Vagina (tissue), 2 donors: Measurements from ENCODE around the gene EXOC3. TPM values are rescaled to one million over a fixed set of nuclear protein-coding genes. Genes with fewer than 3 reads are reported as not detected.

Experiments
- DNase-seq, 2 donors: peaks; one replicate each; pipeline ENCODE4 v3.0.0-alpha.2; 2017; ENCODE audit errors: extremely low spot score in 2 of 2
- H3K27ac ChIP-seq: fragments of 200-600 bp; sonication (generic); one replicate; pipeline ENCODE4 v1.5.1; 2019
- H3K27me3 ChIP-seq: fragments of 200-600 bp; sonication (generic); one replicate; pipeline ENCODE4 v1.5.1; 2019
- H3K36me3 ChIP-seq, 2 donors: fragments of 200-600 bp; sonication (generic); one replicate each; pipeline ENCODE4 v1.5.1; 2017 to 2019
- H3K4me1 ChIP-seq: fragments of 200-600 bp; sonication (generic); one replicate; pipeline ENCODE4 v1.5.1; 2019
- H3K4me3 ChIP-seq, 2 donors: fragments of 200-600 bp; sonication (generic); 1 replicate in 1 of 2; 2 replicates in 1 of 2; pipeline ENCODE4 v1.5.1; 2016 to 2019
- H3K9me3 ChIP-seq: fragments of 200-600 bp; sonication (generic); one replicate; pipeline ENCODE4 v1.5.1; 2019
- CTCF ChIP-seq, 3 experiments: fragments of 450-650 bp in 2 of 3; fragments of 200-600 bp in 1 of 3; sonication (generic) in 1 of 3; IDR thresholded peaks; one replicate each; pipeline ENCODE4 v1.5.1; 2017 to 2019; ENCODE audit warnings: antibody characterized with exemption in 3 of 3, mild to moderate bottlenecking in 2 of 3, moderate library complexity in 2 of 3
- POLR2A ChIP-seq, 2 donors: fragments of 450-650 bp; IDR thresholded peaks; one replicate each; pipeline ENCODE4 v1.6.1; 2017; ENCODE audit warnings: antibody characterized with exemption in 2 of 2, mild to moderate bottlenecking in 2 of 2, moderate library complexity in 2 of 2
- POLR2AphosphoS5 ChIP-seq, 2 donors: sonication (generic); formaldehyde crosslinking; IDR thresholded peaks; one replicate each; pipeline ENCODE4 v1.9.0; 2017; ENCODE audit warnings: antibody characterized with exemption in 2 of 2, mild to moderate bottlenecking in 2 of 2, low read depth in 1 of 2; ENCODE audit not compliant: insufficient read depth in 1 of 2
- intact Hi-C: fragments of 100-400 bp; cut with DNase I; formaldehyde crosslinking; loops from one replicate; pipeline ENCODE4 v1.15.1; 2023
- total RNA-seq: library from RNA; depleted of rRNA; stranded (reverse); fragments of >200 nt; gene quantifications from one replicate; pipeline ENCODE4 v1.2.3, GENCODE V29; 2016

The EXOC3 gene
- total RNA-seq, 1 donor from 2014 or later: 67.5 TPM

DNA sequence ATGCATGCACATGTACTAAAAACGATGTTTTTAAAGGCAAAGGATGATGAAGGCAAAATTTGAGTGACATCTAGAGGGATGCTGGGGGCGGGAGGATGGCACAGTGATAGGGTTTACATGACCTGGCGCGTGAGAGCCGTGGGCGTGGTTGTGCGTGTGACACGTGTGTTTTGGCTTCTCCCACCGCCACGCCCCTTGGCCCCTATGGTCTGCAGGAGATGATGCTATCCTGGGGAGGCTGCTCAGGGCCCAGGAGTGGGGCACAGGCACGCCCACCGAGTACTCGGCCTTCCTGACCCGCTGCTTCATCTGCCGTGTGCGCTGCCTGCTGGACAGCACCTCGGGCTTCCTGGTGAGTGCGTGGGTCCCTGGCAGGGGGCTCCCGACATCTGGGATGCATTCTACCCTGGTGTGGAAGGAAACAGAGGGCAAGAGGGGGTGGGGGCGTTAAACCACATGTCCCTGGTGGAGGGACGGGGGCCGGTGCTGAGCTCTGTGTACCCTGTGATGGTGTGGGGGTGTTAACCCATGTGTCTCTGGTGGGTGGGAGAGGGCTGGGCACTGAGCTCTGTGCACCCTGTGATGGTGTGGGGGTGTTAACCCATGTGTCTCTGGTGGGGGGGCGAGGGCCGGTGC, 19.2 kb upstream of the EXOC3 start:
- no peaks in the 10 kb centered on the region for H3K9me3 ChIP-seq
- no peak overlapping the region for H3K4me3 ChIP-seq
- no peaks in the 10 kb centered on the region for H3K4me1 ChIP-seq
- H3K36me3 ChIP-seq: no peaks in the 10 kb centered on the region
- no peak for DNase-seq
- TF ChIP-seq POLR2A (IDR thresholded peaks at IDR 0.05): no peak
- TF ChIP-seq POLR2AphosphoS5 (IDR thresholded peaks at IDR 0.05; ENCODE audit: insufficient read depth in 1 of 2, low read depth in 1 of 2): no peak
- no peak for TF ChIP-seq CTCF (IDR thresholded peaks at IDR 0.05)
- H3K27me3 ChIP-seq: no peaks in the 10 kb centered on the region
- no peak overlapping the region for H3K27ac ChIP-seq
- intact Hi-C loops: no loop called here

DNA sequence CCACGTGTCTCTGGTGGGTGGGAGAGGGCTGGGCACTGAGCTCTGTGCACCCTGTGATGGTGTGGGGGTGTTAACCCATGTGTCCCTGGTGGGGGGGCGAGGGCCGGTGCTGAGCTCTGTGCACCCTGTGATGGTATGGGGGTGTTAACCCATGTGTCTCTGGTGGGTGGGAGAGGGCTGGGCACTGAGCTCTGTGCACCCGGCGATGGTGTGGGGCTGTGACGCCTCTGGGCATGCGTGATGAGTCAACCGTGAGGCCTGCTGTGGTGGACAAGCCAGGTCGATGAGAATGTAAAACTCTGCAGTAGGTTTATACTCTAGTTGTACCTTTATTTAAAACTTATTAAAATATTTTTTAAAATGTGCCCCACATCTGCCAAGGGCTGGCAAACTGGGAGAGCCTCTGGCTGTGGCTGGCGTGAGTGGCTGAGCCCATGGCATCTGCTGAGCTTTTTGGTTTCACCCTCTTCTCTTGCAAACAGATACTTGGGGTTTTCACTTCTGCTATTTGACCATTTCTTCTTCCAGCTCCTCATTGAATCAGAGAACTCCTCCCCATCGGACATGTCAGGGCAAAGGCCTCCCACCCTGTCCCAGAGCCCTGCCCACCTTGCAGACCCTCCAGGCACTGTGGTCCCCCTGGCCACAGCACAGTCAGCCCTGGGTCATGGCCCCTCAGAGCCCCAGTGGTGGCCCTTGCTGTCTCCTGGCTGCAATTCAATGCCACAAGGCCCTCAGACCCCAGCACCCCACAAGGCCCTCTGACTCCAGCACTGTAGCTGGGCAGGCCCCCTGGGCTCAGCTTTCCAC, 18.5 kb upstream of the EXOC3 start:
- Histone ChIP-seq H3K4me1 (peaks cover 2% of the 10 kb centered on the region), H3K36me3 (no peaks in the 10 kb centered on the region), H3K9me3 (no peaks in the 10 kb centered on the region), H3K27me3 (no peaks in the 10 kb centered on the region), H3K27ac (no peak overlapping the region), H3K4me3 (no peak overlapping the region)
- DNase-seq: no peak
- TF ChIP-seq POLR2AphosphoS5 (IDR thresholded peaks at IDR 0.05; ENCODE audit: insufficient read depth in 1 of 2, low read depth in 1 of 2) (no peak), CTCF (IDR thresholded peaks at IDR 0.05) (no peak), POLR2A (IDR thresholded peaks at IDR 0.05) (no peak)
- intact Hi-C loops: no loop called here

GRCh38 chr5:425714-426113, 17.3 kb upstream of the EXOC3 start:
- peaks cover 14% of the 10 kb centered on the region for H3K4me1 ChIP-seq
- no peak for TF ChIP-seq CTCF (IDR thresholded peaks at IDR 0.05)
- TF ChIP-seq POLR2AphosphoS5 (IDR thresholded peaks at IDR 0.05; ENCODE audit: insufficient read depth in 1 of 2, low read depth in 1 of 2): no peak
- no peak for TF ChIP-seq POLR2A (IDR thresholded peaks at IDR 0.05)
- H3K27me3 ChIP-seq: no peaks in the 10 kb centered on the region
- no peak for DNase-seq
- H3K9me3 ChIP-seq: no peaks in the 10 kb centered on the region
- H3K4me3 ChIP-seq: no peak overlapping the region
- no peaks in the 10 kb centered on the region for H3K36me3 ChIP-seq
- H3K27ac ChIP-seq: no peak overlapping the region
- intact Hi-C loops: no loop called here

DNA sequence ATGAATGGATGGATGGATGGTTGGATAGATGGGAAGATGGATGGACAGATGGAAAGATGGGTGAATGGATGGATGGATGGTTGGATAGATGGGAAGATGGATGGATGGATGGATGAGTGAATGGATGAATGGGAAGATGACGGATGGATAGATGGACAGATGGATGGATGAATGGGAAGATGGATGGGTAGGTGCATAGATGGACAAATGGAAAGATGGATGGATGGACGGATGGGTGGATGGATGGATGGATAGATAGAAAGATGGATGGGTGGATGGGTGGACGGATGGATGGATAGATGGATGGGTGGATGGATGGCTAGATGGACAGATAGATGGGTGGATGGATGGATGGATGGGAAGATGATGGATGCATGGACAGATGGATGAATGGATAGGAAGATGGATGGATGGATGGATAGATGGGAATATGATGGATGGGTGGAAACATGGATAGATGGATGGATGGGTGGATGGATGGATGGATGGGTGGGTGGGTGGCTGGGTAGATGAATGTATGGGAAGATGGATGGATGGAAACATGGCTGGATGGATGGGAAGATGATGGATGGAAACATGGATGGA, 16.5 kb upstream of the EXOC3 start:
- H3K36me3 ChIP-seq: no peaks in the 10 kb centered on the region
- no peak for DNase-seq
- H3K27ac ChIP-seq: no peak overlapping the region
- H3K27me3 ChIP-seq: no peaks in the 10 kb centered on the region
- no peak overlapping the region for H3K4me3 ChIP-seq
- H3K9me3 ChIP-seq: no peaks in the 10 kb centered on the region
- intact Hi-C loops: no loop called here
- no peak for TF ChIP-seq POLR2A (IDR thresholded peaks at IDR 0.05)
- TF ChIP-seq POLR2AphosphoS5 (IDR thresholded peaks at IDR 0.05; ENCODE audit: insufficient read depth in 1 of 2, low read depth in 1 of 2): no peak
- no peak for TF ChIP-seq CTCF (IDR thresholded peaks at IDR 0.05)
- H3K4me1 ChIP-seq: peaks cover 16% of the 10 kb centered on the region
